Sigmoid colon (tissue), 7 donors: ENCODE results near the gene CYB561D1. TPM values are rescaled to one million over a fixed set of nuclear protein-coding genes. Genes with fewer than 3 reads are reported as not detected.

Source experiments
- DNase-seq: peaks from one replicate; pipeline ENCODE4 v3.0.0-alpha.2; 2019
- H3K27ac ChIP-seq, 4 donors: fragments of 200-600 bp; sonication (generic); one replicate each; pipeline ENCODE4 v1.5.1; 2016 to 2019; ENCODE audit warnings: mild to moderate bottlenecking in 1 of 4
- H3K27me3 ChIP-seq, 3 donors: fragments of 200-600 bp; sonication (generic); one replicate each; pipeline ENCODE4 v1.5.1; 2019; ENCODE audit warnings: mild to moderate bottlenecking in 1 of 3
- H3K36me3 ChIP-seq, 4 donors: fragments of 200-600 bp; sonication (generic); one replicate each; pipeline ENCODE4 v1.5.1; 2016 to 2019
- H3K4me1 ChIP-seq, 4 donors: fragments of 200-600 bp; sonication (generic); one replicate each; pipeline ENCODE4 v1.5.1; 2017 to 2019
- H3K4me3 ChIP-seq, 4 donors: fragments of 200-600 bp; sonication (generic); one replicate each; pipeline ENCODE4 v1.5.1; 2017 to 2019; ENCODE audit warnings: mild to moderate bottlenecking in 2 of 4, moderate library complexity in 1 of 4
- H3K9me3 ChIP-seq, 4 donors: fragments of 200-600 bp in 3 of 4; sonication (generic) in 3 of 4; one replicate each; pipeline versions ENCODE4 v1.5.1 to v1.6.1; 2013 to 2019
- EP300 ChIP-seq, 4 donors: sonication (generic); formaldehyde crosslinking; IDR thresholded peaks; one replicate each; pipeline ENCODE4 v1.6.1; 2017; ENCODE audit warnings: antibody characterized with exemption in 4 of 4
- POLR2A ChIP-seq, 2 donors: fragments of 450-650 bp; IDR thresholded peaks; one replicate each; pipeline ENCODE4 v1.6.1; 2016; ENCODE audit warnings: antibody characterized with exemption in 2 of 2, mild to moderate bottlenecking in 2 of 2, moderate library complexity in 2 of 2
- POLR2AphosphoS5 ChIP-seq, 4 donors: sonication (generic); formaldehyde crosslinking; IDR thresholded peaks; one replicate each; pipeline ENCODE4 v1.6.1; 2017; ENCODE audit warnings: antibody characterized with exemption in 4 of 4
- WGBS, 2 donors: extraction: QIAGEN DNeasy Blood & Tissue Kit; methylation state at CpG; one replicate each; pipeline ENCODE4 v1.1.7; 2013; 5-methylcytosine and 5-hydroxymethylcytosine counted together
- intact Hi-C: fragments of 100-400 bp; cut with DNase I; formaldehyde crosslinking; loops from one replicate; pipeline ENCODE4 v1.15.1; 2023
- polyA plus RNA-seq, 3 donors: library from polyadenylated mRNA; stranded (reverse); fragments of 200-250 nt; gene quantifications; one replicate each; pipeline ENCODE4 v1.2.3, GENCODE V29; 2013
- total RNA-seq, 4 donors: library from RNA; depleted of rRNA; stranded (reverse); fragments of >200 nt; gene quantifications; one replicate each; pipeline ENCODE4 v1.1.0, GENCODE V29; 2016
- TF ChIP-seq, protein P1 (sequence below), 4 experiments: fragments of 450-650 bp in 3 of 4; fragments of 200-600 bp in 1 of 4; IDR thresholded peaks; one replicate each; pipeline ENCODE4 v1.5.1; 2016 to 2019; ENCODE audit warnings: antibody characterized with exemption in 4 of 4, mild to moderate bottlenecking in 3 of 4, moderate library complexity in 2 of 4
- donor health status: healthy with polysubstance abuse.
- donor health status: Bipolar disorder and iron deficiency.
- donor health status: healthy.

CYB561D1 gene
- total and polyA plus RNA-seq, 7 donors, result 1.8 to 12.5 (median 5.2) TPM

DNA sequence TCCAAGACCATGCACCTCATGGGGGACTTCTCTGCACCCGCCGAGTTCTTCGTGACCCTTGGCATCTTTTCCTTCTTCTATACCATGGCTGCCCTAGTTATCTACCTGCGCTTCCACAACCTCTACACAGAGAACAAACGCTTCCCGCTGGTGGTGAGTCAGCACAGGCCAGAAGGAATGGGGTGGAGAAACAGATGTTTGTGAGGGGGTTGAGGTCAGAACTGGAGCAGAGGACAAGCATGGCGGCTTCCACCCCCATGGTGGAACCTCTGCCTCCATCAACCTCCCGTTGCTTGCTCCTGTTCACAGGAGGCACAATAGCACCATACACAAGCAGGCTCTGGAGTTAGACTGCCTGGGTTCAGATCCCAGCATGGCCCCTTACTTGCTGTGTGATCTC, 17.1 kb upstream of the CYB561D1 start:
- 90 to 91% methylated on average over 8 of the region's 8 CpGs for WGBS, 2 donors
- H3K27ac ChIP-seq, result no peak overlapping the region
- H3K9me3 ChIP-seq, result no peaks in the 10 kb centered on the region
- H3K4me3 ChIP-seq, result no peak overlapping the region
- DNase-seq, result no peak
- intact Hi-C loops, result no loop called here
- H3K4me1 ChIP-seq, result no peaks in the 10 kb centered on the region
- peaks cover 0 to 30% (median 0%) of the 10 kb centered on the region in 4 donors for H3K36me3 ChIP-seq
- TF ChIP-seq POLR2A (IDR thresholded peaks at IDR 0.05) (no peak), POLR2AphosphoS5 (IDR thresholded peaks at IDR 0.05) (no peak), EP300 (IDR thresholded peaks at IDR 0.05) (no peak)
- TF ChIP-seq, protein P1, sequence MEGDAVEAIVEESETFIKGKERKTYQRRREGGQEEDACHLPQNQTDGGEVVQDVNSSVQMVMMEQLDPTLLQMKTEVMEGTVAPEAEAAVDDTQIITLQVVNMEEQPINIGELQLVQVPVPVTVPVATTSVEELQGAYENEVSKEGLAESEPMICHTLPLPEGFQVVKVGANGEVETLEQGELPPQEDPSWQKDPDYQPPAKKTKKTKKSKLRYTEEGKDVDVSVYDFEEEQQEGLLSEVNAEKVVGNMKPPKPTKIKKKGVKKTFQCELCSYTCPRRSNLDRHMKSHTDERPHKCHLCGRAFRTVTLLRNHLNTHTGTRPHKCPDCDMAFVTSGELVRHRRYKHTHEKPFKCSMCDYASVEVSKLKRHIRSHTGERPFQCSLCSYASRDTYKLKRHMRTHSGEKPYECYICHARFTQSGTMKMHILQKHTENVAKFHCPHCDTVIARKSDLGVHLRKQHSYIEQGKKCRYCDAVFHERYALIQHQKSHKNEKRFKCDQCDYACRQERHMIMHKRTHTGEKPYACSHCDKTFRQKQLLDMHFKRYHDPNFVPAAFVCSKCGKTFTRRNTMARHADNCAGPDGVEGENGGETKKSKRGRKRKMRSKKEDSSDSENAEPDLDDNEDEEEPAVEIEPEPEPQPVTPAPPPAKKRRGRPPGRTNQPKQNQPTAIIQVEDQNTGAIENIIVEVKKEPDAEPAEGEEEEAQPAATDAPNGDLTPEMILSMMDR (IDR thresholded peaks at IDR 0.05), result no peak
- H3K27me3 ChIP-seq, result no peaks in the 10 kb centered on the region

DNA sequence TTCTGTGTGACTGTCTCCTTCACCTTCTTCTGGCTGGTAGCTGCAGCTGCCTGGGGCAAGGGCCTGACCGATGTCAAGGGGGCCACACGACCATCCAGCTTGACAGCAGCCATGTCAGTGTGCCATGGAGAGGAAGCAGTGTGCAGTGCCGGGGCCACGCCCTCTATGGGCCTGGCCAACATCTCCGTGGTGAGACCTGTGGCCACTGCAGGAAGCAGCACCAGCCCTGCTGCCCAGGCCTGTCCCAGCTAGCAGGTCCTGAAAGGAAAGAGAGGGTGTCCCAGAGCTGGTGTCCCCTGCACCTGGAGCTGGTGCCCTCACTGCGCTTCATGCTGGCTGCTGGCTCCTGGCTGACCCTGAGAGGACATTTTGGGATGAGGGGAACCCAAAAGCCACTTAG, 16.1 kb upstream of the CYB561D1 start:
- no peaks in the 10 kb centered on the region for H3K27me3 ChIP-seq
- peaks cover 0 to 30% (median 0%) of the 10 kb centered on the region in 4 donors for H3K36me3 ChIP-seq
- TF ChIP-seq, protein P1 (IDR thresholded peaks at IDR 0.05), result no peak
- no peak for TF ChIP-seq EP300 (IDR thresholded peaks at IDR 0.05)
- TF ChIP-seq POLR2AphosphoS5 (IDR thresholded peaks at IDR 0.05), result no peak
- no peak for TF ChIP-seq POLR2A (IDR thresholded peaks at IDR 0.05)
- H3K9me3 ChIP-seq, result no peaks in the 10 kb centered on the region
- H3K4me1 ChIP-seq, result peaks cover 0 to 3% (median 1%) of the 10 kb centered on the region in 4 donors
- intact Hi-C loops, result no loop called here
- 65 to 69% methylated on average over 6 of the region's 6 CpGs for WGBS, 2 donors
- no peak for DNase-seq
- no peak overlapping the region for H3K27ac ChIP-seq
- H3K4me3 ChIP-seq, result no peak overlapping the region

DNA sequence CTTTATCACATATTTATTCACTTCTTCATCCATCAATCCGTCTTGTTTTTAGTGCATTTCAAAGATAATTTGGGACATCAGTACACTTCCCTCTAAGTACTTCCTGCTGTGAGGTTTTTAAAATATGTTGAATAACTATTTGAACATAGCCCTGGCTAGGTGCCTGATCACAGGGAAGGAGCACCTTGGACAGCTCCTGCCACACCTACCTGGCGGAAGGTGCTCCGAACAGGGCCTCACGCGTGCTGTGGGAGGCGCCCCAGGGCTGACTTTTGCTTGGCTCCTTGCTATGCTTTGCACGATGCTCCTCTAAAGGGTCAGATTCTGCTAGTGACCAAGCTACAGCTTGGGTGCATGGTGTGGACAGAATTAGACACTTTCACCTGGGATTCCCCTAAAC, 15.1 kb upstream of the CYB561D1 start:
- H3K36me3 ChIP-seq, result peaks cover 0 to 30% (median 0%) of the 10 kb centered on the region in 4 donors
- no peak overlapping the region for H3K4me3 ChIP-seq
- intact Hi-C loops, result no loop called here
- no peaks in the 10 kb centered on the region for H3K27me3 ChIP-seq
- H3K27ac ChIP-seq, result no peak overlapping the region
- TF ChIP-seq POLR2A (IDR thresholded peaks at IDR 0.05) (no peak), POLR2AphosphoS5 (IDR thresholded peaks at IDR 0.05) (no peak), EP300 (IDR thresholded peaks at IDR 0.05) (no peak)
- TF ChIP-seq, protein P1 (IDR thresholded peaks at IDR 0.05), result no peak
- WGBS, 2 donors, result 5 to 12% methylated on average over 7 of the region's 7 CpGs
- no peaks in the 10 kb centered on the region for H3K9me3 ChIP-seq
- DNase-seq, result no peak
- peaks cover 0 to 10% (median 7%) of the 10 kb centered on the region in 4 donors for H3K4me1 ChIP-seq

DNA sequence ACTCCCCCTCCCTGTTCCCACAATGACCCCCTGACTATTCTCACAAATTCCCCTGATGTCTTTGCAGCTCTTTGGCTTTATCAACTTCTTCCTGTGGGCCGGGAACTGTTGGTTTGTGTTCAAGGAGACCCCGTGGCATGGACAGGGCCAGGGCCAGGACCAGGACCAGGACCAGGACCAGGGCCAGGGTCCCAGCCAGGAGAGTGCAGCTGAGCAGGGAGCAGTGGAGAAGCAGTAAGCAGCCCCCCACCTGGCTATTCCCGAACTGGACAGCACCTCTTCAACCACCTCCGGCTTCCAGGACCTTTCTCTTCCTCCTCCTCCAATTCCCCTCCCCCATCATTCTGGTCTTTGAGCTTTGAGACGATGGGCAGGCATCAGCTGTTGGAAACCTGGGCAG, 14.6 kb upstream of the CYB561D1 start:
- Histone ChIP-seq H3K4me3 (no peak overlapping the region), H3K27me3 (no peaks in the 10 kb centered on the region), H3K9me3 (no peaks in the 10 kb centered on the region), H3K4me1 (peaks cover 0 to 11% (median 9%) of the 10 kb centered on the region in 4 donors), H3K27ac (no peak overlapping the region), H3K36me3 (peaks cover 0 to 30% (median 0%) of the 10 kb centered on the region in 4 donors)
- peak; percentile 53 for DNase-seq
- no peak for TF ChIP-seq POLR2AphosphoS5 (IDR thresholded peaks at IDR 0.05)
- TF ChIP-seq POLR2A (IDR thresholded peaks at IDR 0.05), result no peak
- TF ChIP-seq, protein P1 (IDR thresholded peaks at IDR 0.05), result no peak
- no peak for TF ChIP-seq EP300 (IDR thresholded peaks at IDR 0.05)
- intact Hi-C loops, result no loop called here
- WGBS, 2 donors, result 68 to 69% methylated on average over 5 of the region's 5 CpGs

DNA sequence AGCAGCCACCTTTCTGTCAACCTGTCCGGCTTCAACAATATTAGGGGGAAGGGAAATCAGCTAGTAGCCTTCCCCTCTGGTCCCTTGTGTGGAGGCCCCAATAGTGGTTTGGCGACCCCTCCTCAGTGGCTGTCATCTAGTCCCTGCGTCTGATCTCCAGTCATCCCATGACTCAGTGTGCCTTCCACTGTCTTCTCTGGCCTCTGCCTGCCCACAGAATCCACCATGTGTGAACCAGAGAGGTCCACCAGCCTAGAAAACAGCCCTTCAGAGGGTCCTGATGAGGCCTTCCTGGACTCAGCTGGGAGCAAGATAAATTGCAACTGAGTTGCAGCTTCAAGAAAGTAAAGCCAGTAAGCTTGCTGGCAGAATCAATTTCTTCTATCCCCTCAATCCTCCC, 14.0 kb upstream of the CYB561D1 start:
- no peak for TF ChIP-seq POLR2AphosphoS5 (IDR thresholded peaks at IDR 0.05)
- no peak for TF ChIP-seq POLR2A (IDR thresholded peaks at IDR 0.05)
- TF ChIP-seq, protein P1 (IDR thresholded peaks at IDR 0.05), result no peak
- no peak for TF ChIP-seq EP300 (IDR thresholded peaks at IDR 0.05)
- DNase-seq, result no peak
- Histone ChIP-seq H3K9me3 (no peaks in the 10 kb centered on the region), H3K27me3 (no peaks in the 10 kb centered on the region), H3K4me3 (no peak overlapping the region), H3K36me3 (peaks cover 0 to 30% (median 0%) of the 10 kb centered on the region in 4 donors), H3K27ac (no peak overlapping the region), H3K4me1 (peaks cover 0 to 17% (median 15%) of the 10 kb centered on the region in 4 donors)
- WGBS, 2 donors, result 86 to 87% methylated on average over 3 of the region's 3 CpGs
- intact Hi-C loops, result loop anchor here (5.0 kb wide), 1 partner anchor 53 kb away; the partner anchor contains the start of gene PSMA5
